Measurements from ENCODE around the gene FTO.

DNA sequence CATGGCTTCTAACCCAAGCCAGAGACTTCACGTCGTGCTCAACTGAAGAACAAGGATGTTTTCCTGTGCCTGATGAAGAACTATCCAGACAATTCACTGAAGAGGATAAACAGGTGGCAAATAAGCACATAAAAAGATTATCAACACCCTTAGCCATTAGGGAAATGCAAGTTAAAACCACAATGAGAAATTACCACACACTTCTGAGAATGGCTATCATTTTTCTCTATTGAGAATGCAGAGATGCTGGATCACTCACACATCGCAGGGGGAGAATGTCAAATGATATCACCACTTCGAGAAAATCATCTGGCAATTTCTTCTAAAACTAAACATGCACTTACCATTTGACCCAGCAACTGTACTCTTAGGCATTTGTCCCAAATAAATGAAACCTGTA lies 419.8 kb downstream of the FTO start:
- TF ChIP-seq, protein P1, sequence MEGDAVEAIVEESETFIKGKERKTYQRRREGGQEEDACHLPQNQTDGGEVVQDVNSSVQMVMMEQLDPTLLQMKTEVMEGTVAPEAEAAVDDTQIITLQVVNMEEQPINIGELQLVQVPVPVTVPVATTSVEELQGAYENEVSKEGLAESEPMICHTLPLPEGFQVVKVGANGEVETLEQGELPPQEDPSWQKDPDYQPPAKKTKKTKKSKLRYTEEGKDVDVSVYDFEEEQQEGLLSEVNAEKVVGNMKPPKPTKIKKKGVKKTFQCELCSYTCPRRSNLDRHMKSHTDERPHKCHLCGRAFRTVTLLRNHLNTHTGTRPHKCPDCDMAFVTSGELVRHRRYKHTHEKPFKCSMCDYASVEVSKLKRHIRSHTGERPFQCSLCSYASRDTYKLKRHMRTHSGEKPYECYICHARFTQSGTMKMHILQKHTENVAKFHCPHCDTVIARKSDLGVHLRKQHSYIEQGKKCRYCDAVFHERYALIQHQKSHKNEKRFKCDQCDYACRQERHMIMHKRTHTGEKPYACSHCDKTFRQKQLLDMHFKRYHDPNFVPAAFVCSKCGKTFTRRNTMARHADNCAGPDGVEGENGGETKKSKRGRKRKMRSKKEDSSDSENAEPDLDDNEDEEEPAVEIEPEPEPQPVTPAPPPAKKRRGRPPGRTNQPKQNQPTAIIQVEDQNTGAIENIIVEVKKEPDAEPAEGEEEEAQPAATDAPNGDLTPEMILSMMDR (conservative IDR thresholded peaks at IDR 0.05): no peak
- no peak for TF ChIP-seq ZFX (IDR thresholded peaks at IDR 0.05)
